Activated naive CD4-positive, alpha-beta T cell treated with anti-CD3 and anti-CD28 coated beads, Interleukin-2, amount 10 ng/mL, durations not matched to agents 7 days and 5 days (primary cell): ENCODE measurements around the gene UBTD2.
A peak's percentile ranks its signal among the peaks of the same experiment; 100 is the strongest.

Experiments used
- CTCF ChIA-PET: fragments of 350-600 bp; sonication (Branson Sonifier 250); formaldehyde crosslinking; loops from one replicate; lab custom pipeline; 2021; ENCODE audit warnings: antibody characterized with exemption; lab: Charles Lee
- DNase-seq: peaks from one replicate; pipeline ENCODE4 v3.0.0-alpha.2; 2020
- H3K27ac Mint-ChIP-seq: one replicate; pipeline ENCODE4 v1.8.0; 2021; ENCODE audit warnings: mild to moderate bottlenecking, moderate library complexity, mixed read lengths
- H3K27me3 Mint-ChIP-seq: one replicate; pipeline ENCODE4 v1.8.0; 2021; ENCODE audit warnings: mild to moderate bottlenecking, mixed read lengths
- H3K36me3 Mint-ChIP-seq: one replicate; pipeline ENCODE4 v1.8.0; 2021; ENCODE audit warnings: mixed read lengths
- H3K4me1 Mint-ChIP-seq: one replicate; pipeline ENCODE4 v1.8.0; 2021; ENCODE audit warnings: mixed read lengths
- H3K4me3 Mint-ChIP-seq: one replicate; pipeline ENCODE4 v1.8.0; 2021; ENCODE audit warnings: mild to moderate bottlenecking, moderate library complexity, mixed read lengths
- H3K9me3 Mint-ChIP-seq: one replicate; pipeline ENCODE4 v1.8.0; 2021; ENCODE audit warnings: mixed read lengths

The UBTD2 gene

GRCh38 chr5:172252501-172252900 lies 31.1 kb downstream of the UBTD2 start:
- DNase-seq: no peak
- Mint-ChIP-seq H3K4me3 (no peak overlapping the region), H3K27me3 (no peaks in the 10 kb centered on the region), H3K36me3 (peaks cover 28% of the 10 kb centered on the region), H3K4me1 (no peaks in the 10 kb centered on the region), H3K27ac (no peak overlapping the region), H3K9me3 (peaks cover 29% of the 10 kb centered on the region)
- CTCF ChIA-PET: interaction anchor here (0.6 kb wide), 1 partner anchor 314 kb away, joined by 3 read pairs; no protein-coding TSS in a partner anchor

GRCh38 chr5:172251419-172251818 lies 32.1 kb downstream of the UBTD2 start:
- H3K9me3 Mint-ChIP-seq: peaks cover 23% of the 10 kb centered on the region
- H3K27ac Mint-ChIP-seq: no peak overlapping the region
- H3K27me3 Mint-ChIP-seq: no peaks in the 10 kb centered on the region
- H3K4me3 Mint-ChIP-seq: no peak overlapping the region
- no peak for DNase-seq
- H3K36me3 Mint-ChIP-seq: peaks cover 25% of the 10 kb centered on the region
- CTCF ChIA-PET: no interaction called here
- no peaks in the 10 kb centered on the region for H3K4me1 Mint-ChIP-seq

GRCh38 chr5:172248637-172249036 lies 34.9 kb downstream of the UBTD2 start:
- H3K27me3 Mint-ChIP-seq: no peaks in the 10 kb centered on the region
- no peaks in the 10 kb centered on the region for H3K4me1 Mint-ChIP-seq
- DNase-seq: no peak
- H3K9me3 Mint-ChIP-seq: peaks cover 15% of the 10 kb centered on the region
- CTCF ChIA-PET: no interaction called here
- no peak overlapping the region for H3K27ac Mint-ChIP-seq
- H3K4me3 Mint-ChIP-seq: no peak overlapping the region
- H3K36me3 Mint-ChIP-seq: peaks cover 19% of the 10 kb centered on the region

- CTCF ChIA-PET: no interaction called here
These were observed 37.9 kb downstream of the UBTD2 start for GRCh38 chr5:172245703-172246125.

GRCh38 chr5:172245046-172245445 lies 38.5 kb downstream of the UBTD2 start:
- no peak overlapping the region for H3K27ac Mint-ChIP-seq
- CTCF ChIA-PET: no interaction called here
- H3K4me1 Mint-ChIP-seq: peaks cover 3% of the 10 kb centered on the region
- H3K36me3 Mint-ChIP-seq: peaks cover 15% of the 10 kb centered on the region
- no peak for DNase-seq
- H3K9me3 Mint-ChIP-seq: peaks cover 5% of the 10 kb centered on the region
- no peak overlapping the region for H3K4me3 Mint-ChIP-seq
- no peaks in the 10 kb centered on the region for H3K27me3 Mint-ChIP-seq

More at GRCh38 chr5:172245703-172246125, 37.9 kb downstream of the UBTD2 start:
- Mint-ChIP-seq H3K4me3 (no peak overlapping the region), H3K27me3 (no peaks in the 10 kb centered on the region), H3K4me1 (peaks cover 2% of the 10 kb centered on the region), H3K27ac (no peak overlapping the region), H3K9me3 (peaks cover 9% of the 10 kb centered on the region), H3K36me3 (peaks cover 15% of the 10 kb centered on the region)
- no peak for DNase-seq

DNA sequence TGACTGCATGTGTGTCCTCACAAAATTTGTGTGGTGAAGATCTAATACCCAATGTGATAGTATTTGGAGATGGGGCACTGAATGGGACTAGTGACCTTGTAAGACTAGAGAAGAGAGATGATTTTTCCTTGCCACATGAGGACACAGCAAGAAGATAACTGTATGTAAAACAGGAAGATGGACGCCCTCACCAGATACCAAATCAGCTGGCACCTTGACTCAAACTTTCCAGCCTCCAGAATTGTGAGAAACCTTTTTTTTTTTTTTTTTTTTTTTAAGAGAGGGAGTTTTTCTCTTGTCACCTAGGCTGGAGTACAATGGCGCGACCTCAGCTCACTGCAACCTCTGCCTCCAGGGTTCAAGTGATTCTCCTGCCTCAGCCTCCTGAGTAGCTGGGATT lies 40.3 kb downstream of the UBTD2 start:
- peaks cover 10% of the 10 kb centered on the region for H3K36me3 Mint-ChIP-seq
- H3K27ac Mint-ChIP-seq: no peak overlapping the region
- no peak overlapping the region for H3K4me3 Mint-ChIP-seq
- peaks cover 2% of the 10 kb centered on the region for H3K9me3 Mint-ChIP-seq
- peaks cover 18% of the 10 kb centered on the region for H3K4me1 Mint-ChIP-seq
- CTCF ChIA-PET: no interaction called here
- no peaks in the 10 kb centered on the region for H3K27me3 Mint-ChIP-seq
- DNase-seq: no peak

DNA sequence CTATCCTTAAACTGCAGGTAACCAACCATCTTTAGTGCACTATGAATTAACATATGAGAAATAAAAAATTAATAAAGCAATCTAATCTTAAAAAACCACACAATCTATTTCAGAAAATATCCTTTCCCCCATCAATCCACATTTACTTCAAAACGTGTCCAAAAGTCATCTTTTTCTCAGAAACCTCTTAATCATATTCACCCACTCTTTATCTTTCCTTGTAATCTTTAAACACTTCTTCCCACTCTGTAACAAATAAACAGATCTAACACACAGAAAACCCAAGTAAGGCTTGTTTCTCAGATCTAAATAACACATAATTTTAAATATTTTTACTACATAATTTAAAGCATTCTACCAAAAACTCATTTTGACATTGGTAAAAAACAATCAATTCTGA lies 45.2 kb downstream of the UBTD2 start:
- Mint-ChIP-seq H3K4me1 (peaks cover 50% of the 10 kb centered on the region), H3K36me3 (peaks cover 15% of the 10 kb centered on the region), H3K27me3 (no peaks in the 10 kb centered on the region), H3K4me3 (no peak overlapping the region), H3K9me3 (peaks cover 2% of the 10 kb centered on the region), H3K27ac (peak overlapping the region; percentile 35)
- CTCF ChIA-PET: no interaction called here
- no peak for DNase-seq

DNA sequence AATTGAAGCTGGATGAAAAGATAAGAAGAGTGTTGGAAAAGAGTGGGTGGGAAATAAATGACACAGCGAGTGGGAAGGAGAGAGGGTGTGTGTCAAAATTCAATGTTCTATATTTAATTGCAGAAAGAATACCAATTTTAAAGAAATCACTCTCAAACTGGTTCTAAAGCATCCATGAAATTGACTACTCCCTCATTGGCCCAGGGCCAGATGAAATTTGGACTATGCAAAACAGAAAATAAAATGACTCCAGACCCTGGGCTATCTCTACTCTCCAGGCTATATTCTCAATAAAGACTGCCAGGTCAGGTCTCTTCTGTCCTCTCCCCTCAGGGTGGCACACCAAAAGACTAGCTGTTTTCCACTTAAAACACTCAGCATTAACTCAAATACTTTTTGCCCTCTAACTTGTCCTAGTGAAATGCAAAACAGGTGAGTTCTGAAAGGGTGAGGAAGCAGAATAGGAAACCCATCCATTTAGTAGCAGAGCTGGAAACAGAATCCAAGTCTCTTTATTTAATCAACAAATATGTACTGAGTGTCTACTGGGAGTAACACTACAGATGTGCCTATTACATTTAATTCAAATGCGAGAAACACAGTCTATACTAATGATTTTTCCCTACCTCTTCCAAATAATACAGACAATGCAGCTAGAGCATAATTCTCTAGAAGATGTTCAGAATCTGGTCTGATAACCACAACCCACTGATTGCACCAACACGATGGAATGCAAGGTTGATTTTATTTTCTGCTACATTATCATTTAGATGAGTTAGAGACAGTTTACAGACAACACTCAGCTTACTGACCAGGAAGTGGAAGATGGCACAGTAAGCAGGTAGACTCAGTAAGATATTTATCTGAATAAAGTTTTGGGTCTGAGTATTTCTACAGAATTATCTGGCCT lies 47.5 kb downstream of the UBTD2 start:
- H3K27me3 Mint-ChIP-seq: no peaks in the 10 kb centered on the region
- CTCF ChIA-PET: interaction anchor here (1.0 kb wide), 1 partner anchor 56 kb away, joined by 4 read pairs; no protein-coding TSS in a partner anchor
- H3K4me3 Mint-ChIP-seq: no peak overlapping the region
- no peaks in the 10 kb centered on the region for H3K9me3 Mint-ChIP-seq
- peaks cover 22% of the 10 kb centered on the region for H3K36me3 Mint-ChIP-seq
- peaks cover 49% of the 10 kb centered on the region for H3K4me1 Mint-ChIP-seq
- H3K27ac Mint-ChIP-seq: no peak overlapping the region
- DNase-seq: no peak

GRCh38 chr5:172235132-172235780 lies 48.3 kb downstream of the UBTD2 start:
- H3K4me3 Mint-ChIP-seq: no peak overlapping the region
- H3K4me1 Mint-ChIP-seq: peaks cover 49% of the 10 kb centered on the region
- no peak overlapping the region for H3K27ac Mint-ChIP-seq
- H3K36me3 Mint-ChIP-seq: peaks cover 27% of the 10 kb centered on the region
- DNase-seq: no peak
- H3K27me3 Mint-ChIP-seq: no peaks in the 10 kb centered on the region
- H3K9me3 Mint-ChIP-seq: no peaks in the 10 kb centered on the region
- CTCF ChIA-PET: interaction anchor here (1.1 kb wide), 1 partner anchor 10 kb away, joined by 3 read pairs; no protein-coding TSS in a partner anchor

- no peak for DNase-seq
- Mint-ChIP-seq H3K4me1 (peaks cover 47% of the 10 kb centered on the region), H3K27ac (no peak overlapping the region), H3K27me3 (no peaks in the 10 kb centered on the region), H3K4me3 (no peak overlapping the region), H3K9me3 (no peaks in the 10 kb centered on the region), H3K36me3 (peaks cover 32% of the 10 kb centered on the region)
- CTCF ChIA-PET: interaction anchor here (1.1 kb wide), 1 partner anchor 9 kb away, joined by 3 read pairs; no protein-coding TSS in a partner anchor
These were observed 49.5 kb downstream of the UBTD2 start for GRCh38 chr5:172234031-172234430.

DNA sequence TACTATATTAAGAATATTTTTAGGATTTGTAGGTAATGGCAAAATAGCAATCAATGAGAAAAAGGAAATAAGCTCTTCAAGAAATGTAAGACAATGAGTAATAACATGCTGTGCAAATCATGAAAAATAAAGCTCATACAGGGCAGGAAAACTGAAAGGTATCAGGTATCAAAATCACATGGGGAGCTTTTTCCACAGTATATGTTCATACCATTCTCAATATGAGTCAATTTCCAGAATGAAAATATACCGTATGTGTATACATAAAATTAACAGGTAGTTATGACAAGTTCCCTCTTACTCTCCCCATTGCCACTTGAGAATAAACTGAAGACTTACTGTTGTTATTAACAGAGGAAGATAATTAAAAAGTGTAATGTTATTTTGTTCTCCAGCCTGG lies 53.7 kb downstream of the UBTD2 start:
- Mint-ChIP-seq H3K4me1 (peaks cover 23% of the 10 kb centered on the region), H3K27me3 (no peaks in the 10 kb centered on the region), H3K9me3 (no peaks in the 10 kb centered on the region), H3K27ac (no peak overlapping the region), H3K4me3 (no peak overlapping the region), H3K36me3 (peaks cover 44% of the 10 kb centered on the region)
- CTCF ChIA-PET: interaction anchor here (1.2 kb wide), 1 partner anchor 41 kb away, joined by 3 read pairs; the partner anchor contains the start of gene STK10
- DNase-seq: no peak

- H3K9me3 Mint-ChIP-seq: peaks cover 2% of the 10 kb centered on the region
- CTCF ChIA-PET: interaction anchor here (1.2 kb wide), 1 partner anchor 9 kb away, joined by 3 read pairs; no protein-coding TSS in a partner anchor
- no peak overlapping the region for H3K27ac Mint-ChIP-seq
- peaks cover 40% of the 10 kb centered on the region for H3K4me1 Mint-ChIP-seq
- no peak for DNase-seq
- peaks cover 47% of the 10 kb centered on the region for H3K36me3 Mint-ChIP-seq
- no peak overlapping the region for H3K4me3 Mint-ChIP-seq
- no peaks in the 10 kb centered on the region for H3K27me3 Mint-ChIP-seq
These were observed 58.6 kb downstream of the UBTD2 start for GRCh38 chr5:172224996-172225395.

DNA sequence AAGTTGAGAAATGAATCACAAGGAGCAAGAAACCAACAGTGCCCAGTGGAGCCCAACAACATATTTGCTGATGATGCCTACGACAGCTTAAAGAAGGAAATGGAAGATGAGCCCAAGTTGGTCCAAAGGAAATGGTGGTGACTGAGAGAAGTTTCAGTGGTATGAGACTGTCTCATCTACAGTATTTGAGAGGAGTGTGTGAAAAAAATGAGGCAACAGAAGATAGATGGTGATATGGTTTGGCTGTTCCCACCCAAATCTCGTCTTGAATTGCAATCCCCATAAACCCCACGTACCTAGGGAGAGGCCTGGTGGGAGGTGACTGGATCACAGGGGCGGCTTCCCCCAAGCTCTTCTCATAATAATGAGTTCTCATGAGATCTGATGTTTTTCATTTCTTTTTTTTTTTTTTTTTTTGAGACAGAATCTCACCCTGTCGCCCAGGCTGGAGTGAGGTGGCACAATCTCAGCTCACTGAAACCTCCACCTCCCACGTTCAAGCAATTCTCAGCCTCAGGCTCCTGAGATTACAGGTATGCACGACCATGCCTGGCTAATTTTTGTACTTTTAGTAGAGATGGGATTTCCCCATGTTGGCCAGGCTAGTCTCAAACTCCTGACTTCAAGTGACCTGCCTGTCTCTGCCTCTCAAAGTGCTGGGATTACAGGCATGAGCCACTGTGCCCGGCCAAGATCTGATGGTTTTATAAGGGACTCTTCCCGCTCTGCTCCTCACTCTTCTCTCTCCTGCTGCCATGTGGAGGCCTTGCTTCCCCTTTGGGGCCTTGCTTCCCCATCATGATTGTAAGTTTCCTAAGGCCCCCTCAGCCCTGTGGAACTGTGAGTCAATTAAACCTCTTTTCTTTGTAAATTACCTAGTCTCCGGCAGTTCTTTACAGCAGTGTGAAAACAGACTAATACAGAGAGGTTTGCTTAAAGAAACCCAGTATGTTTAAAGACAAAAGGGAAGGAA lies 59.4 kb downstream of the UBTD2 start:
- Mint-ChIP-seq H3K27me3 (no peaks in the 10 kb centered on the region), H3K27ac (peak overlapping the region; percentile 50), H3K9me3 (peaks cover 2% of the 10 kb centered on the region), H3K4me3 (no peak overlapping the region), H3K36me3 (peaks cover 51% of the 10 kb centered on the region), H3K4me1 (peaks cover 37% of the 10 kb centered on the region)
- peak; percentile 26 for DNase-seq
- CTCF ChIA-PET: interaction anchor here (1.2 kb wide), 1 partner anchor 10 kb away, joined by 3 read pairs; no protein-coding TSS in a partner anchor
